GM18507 (cell line): ENCODE results near the gene MAP2K7.
"Not testable (repeated sequence)": the region's sequence is repeated elsewhere in the genome, so short reads cannot be mapped to it uniquely, and the experiment has no call there.

Source experiments
- DNase-seq: peaks from one replicate; pipeline ENCODE4 v3.0.0; 2011; ENCODE audit warnings: low read depth; ENCODE audit not compliant: insufficient read length; ENCODE audit errors: extremely low spot score
- FAIRE-seq: peaks from 2 replicates; lab custom pipeline; 2011; peaks lifted over from hg19 to GRCh38; lab: Jason Lieb, UNC

Gene MAP2K7

DNA sequence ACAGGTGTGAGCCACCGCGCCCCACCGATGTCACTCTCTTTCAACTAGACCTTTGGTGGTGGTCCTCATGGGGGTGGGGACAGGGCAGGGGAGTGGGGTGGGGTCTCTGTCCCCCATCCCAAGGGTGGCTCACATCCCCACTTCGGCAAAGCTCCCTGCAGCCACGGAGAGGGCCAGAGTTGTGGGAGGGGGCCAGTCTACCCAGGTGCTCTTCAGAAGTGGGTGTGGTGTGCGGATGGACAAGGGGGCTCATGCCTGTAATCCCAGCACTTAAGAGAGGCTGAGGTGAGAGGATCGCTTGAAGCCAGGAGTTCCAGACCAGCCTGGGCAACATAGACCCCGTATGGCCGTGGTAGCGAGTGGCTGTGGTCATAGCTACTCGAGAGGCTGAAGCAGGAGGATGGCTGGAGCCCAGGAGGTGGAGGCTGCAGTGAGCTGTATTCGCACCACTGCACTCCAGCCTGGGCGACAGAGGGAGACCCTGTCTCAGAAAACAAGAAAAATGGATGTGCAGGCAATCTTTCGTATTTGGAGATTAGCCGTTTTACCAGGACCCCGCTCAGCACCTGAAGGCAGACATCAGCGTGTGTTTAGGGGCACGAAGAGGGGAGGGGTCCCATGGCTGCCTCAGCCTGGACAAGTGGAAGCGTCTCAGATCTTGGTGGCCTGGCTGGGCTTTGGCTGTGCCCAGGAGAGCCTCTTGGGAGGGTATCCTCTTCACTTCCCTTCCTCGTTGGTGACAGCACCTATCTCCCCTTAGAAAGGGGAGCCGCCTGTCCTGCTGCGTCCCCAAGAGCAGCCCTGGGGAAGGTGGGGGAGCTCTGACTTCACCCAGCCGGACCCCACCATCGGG, 11.8 kb downstream of the MAP2K7 start:
- no peak for DNase-seq
- FAIRE-seq, result no peak

DNA sequence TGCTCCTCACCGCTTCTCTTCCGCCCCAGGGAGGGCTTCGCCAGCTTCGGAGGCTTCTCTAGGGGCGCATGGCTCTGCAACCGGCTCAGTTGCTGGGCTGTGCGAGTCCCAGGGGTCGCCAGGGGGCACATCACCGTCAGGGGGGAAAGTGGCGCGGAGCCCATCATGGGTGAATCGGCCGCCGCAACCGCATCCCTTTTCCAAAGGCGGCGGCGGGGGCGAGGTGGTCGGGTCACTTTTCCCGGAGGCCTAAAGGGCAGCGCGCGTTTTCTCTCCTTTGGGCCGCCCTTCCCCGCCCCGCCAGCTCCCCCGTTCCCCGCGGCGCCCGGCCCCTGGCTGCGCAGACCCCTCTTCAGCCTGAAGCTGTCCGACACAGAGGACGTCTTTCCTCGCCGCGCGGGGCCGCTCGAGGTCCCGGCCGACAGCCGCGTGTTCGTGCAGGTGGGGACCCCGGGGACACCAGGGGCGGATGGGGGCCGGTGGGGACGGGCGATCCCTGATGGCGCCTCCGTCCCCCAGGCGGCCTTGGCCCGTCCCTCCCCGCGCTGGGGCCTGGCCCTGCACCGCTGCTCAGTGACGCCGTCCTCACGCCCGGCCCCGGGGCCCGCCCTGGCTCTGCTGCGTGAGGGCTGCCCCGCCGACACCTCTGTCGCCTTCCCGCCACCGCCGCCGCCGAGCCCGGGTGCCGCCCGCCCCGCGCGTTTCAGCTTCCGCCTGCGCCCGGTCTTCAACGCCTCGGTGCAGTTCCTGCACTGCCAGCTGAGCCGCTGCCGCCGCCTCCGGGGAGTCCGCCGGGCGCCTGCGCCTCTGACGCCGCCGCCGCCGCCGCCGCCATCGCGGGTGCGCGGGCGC, 12.7 kb downstream of the MAP2K7 start:
- no peak for DNase-seq
- no peak for FAIRE-seq

DNA sequence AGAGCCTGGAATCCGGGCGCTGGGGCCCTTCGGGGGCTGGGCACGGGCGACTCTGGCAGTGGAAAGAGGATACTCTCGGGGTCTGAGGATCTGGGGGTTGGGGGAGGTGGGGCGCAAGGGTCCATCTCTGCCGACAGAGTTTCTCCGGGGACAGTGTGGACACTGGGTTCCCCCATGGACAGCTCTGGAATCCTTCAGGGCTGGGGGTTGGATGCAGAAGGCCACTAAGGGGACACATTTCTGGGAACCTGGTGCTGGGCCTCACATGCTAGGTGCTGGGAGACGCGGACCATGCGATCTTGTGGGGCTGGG, 13.2 kb downstream of the MAP2K7 start:
- no peak for DNase-seq
- FAIRE-seq, result no peak

GRCh38 chr19:7917267-7918061, 13.8 kb downstream of the MAP2K7 start:
- DNase-seq, result no peak

GRCh38 chr19:7918062-7918614, 14.5 kb downstream of the MAP2K7 start:
- not testable (repeated sequence) for DNase-seq, FAIRE-seq

More at GRCh38 chr19:7917267-7918061, 13.8 kb downstream of the MAP2K7 start:
- no peak for FAIRE-seq

DNA sequence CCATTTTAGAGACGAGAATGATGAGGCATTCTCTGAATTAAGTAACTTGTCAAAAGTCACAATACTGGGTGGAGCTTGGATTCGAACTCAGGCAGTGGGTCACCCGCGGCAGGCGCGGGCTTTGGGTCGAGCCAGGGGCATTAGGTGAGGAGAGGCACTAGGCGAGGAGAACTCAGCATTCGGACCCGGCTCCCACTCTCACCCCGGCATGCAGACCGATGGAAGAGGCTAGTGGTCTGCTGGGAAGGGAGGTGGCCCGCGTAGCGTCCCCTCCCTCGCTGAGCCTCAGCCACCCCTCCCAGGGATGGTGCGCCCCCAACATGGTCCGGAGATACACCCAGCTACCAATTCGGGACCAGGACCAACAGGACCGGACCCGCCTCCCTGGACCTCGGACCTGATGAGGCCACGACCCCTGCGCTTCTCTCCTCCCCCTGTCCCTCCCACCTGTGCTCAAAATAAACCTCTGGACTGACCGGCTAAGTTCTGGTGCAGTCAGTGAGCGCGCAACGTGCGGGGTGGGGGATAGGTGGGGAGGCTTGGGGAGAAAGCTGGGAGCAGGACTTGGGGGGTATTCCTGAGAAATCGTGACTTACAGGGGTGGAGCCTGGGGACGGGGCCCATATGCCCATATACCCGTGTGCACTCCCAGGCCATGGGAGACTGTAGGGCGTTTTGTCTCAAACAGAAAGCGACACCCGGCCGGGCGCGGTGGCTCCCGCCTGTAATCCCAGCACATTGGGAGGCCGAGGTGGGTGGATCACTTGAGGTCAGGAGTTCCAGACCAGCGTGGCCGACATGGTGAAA, 15.1 kb downstream of the MAP2K7 start:
- FAIRE-seq (no peak), DNase-seq (no peak)

DNA sequence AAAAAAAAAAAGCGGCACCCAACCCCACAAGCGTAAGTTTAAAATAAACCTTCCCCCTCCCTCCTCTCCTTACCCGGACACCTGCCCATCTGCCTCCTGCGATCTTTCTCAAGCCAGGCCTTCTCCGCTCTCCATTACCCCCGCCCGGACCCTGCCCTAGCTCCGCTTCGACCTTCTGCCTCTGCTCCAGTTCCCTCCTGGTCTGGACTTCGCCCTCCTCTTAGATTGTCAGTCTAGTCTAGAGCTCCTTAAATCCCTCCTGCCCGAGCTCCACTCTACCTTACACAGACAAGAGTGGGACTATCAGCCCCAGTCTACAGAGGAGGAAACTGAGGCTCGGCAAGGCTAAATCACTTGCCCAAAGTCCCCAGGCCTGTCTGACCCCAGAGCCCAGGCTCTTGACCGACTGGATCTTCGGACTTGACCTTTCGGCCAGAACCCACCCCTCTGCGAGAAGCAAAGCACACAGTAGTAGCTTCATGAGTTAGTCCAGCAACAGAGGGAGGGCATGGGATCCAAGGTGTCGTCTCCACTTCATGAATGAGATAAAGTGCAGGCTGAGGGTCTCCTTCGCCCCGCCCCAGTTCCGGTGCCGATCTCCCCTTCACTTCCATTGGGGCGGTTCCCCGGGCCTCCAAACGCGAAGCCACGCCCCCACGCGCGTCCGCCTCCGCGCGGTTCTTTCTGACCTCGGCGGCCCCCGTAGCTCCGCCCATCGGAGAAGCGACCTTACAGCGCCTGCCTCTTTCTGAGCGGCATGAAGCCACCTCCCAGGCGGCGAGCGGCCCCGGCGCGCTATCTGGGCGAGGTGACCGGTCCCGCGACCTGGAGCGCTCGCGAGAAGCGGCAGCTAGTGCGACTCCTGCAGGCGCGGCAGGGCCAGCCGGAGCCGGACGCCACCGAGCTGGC, 16.2 kb downstream of the MAP2K7 start, which contains the start of gene SNAPC2:
SNAPC2 (plus strand) TSS at position 729 of the 909 bp plus-strand sequence; CDS start at position 758, 29 bp downstream.
- DNase-seq (peak; percentile 80), FAIRE-seq (no peak)

GRCh38 chr19:7920519-7921301, 17.0 kb downstream of the MAP2K7 start:
- FAIRE-seq (peak; percentile 95), DNase-seq (peak; percentile 83)

DNA sequence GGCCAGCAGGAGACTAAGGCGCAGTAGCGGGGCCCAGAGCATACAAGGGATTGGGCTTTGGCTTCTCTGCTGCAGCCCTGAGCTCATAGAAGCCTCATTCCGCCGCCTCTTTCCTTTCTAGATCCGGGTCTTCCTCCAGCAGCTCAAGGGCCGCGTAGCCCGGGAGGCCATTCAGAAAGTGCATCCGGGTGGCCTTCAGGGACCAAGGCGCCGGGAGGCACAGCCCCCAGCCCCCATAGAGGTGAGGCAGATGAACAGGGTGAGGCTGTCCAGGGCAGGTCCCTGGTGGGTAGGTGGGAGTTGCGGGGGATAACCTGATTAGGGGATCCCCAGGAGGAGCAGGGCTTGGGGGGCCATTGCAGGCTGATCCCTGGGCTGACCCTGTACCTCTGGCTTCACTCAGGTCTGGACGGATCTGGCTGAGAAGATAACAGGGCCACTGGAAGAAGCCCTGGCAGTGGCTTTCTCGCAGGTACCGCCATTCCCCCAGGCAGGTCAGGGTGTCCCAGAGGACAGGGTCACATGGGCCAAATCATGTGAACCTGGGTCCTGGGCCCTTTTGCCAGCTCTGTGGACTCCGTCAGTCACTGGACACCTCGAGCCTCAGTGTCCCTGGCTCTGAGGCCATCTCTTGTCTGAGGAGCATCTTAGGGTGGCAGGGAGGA, 17.8 kb downstream of the MAP2K7 start:
- FAIRE-seq, result no peak
- no peak for DNase-seq

DNA sequence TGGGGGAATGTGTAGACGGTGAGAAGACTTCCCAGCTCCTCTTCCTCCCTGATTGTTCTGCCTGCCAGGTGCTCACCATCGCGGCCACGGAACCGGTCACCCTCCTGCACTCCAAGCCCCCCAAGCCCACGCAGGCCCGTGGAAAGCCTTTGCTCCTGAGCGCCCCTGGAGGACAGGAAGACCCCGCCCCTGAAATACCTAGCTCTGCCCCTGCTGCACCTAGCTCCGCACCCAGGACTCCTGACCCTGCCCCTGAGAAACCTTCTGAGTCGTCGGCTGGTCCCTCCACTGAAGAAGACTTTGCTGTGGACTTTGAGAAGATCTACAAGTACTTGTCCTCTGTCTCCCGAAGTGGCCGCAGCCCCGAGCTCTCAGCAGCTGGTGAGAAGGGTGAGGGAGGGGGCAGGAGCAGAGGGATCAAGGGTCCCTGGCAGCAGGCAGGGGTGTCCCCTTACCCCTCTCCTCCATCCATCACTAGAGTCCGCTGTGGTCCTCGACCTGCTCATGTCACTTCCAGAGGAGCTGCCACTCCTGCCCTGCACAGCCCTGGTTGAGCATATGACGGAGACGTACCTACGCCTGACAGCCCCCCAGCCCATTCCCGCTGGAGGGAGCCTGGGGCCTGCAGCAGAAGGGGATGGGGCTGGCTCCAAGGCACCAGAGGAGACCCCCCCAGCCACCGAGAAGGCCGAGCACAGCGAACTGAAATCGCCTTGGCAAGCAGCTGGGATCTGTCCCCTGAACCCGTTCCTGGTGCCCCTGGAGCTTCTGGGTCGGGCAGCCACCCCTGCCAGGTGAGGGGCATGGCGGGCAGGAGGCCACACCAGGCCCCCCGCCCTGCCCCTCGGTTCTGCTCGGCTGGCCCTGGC, 18.5 kb downstream of the MAP2K7 start:
- FAIRE-seq, result no peak
- no peak for DNase-seq

DNA sequence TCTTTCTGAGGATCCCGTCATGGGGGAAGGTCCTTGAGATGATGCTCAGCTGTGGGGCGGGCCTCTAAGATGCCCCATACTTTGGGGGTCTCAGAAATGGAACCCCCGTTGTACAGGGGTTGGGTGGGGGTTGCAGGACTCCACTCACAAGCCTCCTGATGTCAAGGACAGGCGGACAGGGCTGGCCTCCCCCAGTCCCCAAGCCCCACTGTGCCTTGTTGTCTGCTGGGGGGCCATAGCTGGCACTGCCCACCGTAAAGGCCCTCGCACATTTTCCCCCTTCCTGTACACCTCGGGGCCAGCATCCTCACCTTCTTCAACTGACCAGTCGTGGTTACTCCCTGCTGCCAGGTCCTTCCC, 19.1 kb downstream of the MAP2K7 start:
- DNase-seq, result no peak
- no peak for FAIRE-seq

GRCh38 chr19:7923295-7924191, 19.9 kb downstream of the MAP2K7 start:
- FAIRE-seq, result no peak
- DNase-seq, result no peak

DNA sequence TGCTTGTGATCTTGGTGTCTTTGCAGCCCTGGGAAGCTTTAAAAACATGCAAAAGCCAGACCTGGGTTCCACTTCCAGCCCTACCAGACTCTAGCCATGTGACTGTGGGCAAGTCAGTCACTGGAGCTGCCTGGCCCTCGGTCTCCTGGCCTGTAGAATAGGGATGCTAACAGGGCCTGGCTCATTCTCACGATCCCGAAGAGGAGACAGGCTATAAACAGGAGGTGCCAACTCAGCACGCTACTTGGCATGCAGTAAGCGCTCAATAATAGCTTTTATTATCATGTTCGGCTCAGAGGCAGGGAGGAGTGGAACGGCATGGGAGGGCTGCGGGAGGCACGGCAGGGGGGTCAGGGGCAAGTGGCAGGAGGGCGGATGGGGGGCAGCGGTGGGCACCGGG, 20.6 kb downstream of the MAP2K7 start:
- DNase-seq, result no peak
- FAIRE-seq, result no peak

- DNase-seq (no peak), FAIRE-seq (no peak)
Measured at GRCh38 chr19:7924651-7925170, 21.0 kb downstream of the MAP2K7 start.
